Brain microvascular endothelial cell (primary cell): ENCODE results near the gene AK9.
"Not testable (repeated sequence)": the region's sequence is repeated elsewhere in the genome, so short reads cannot be mapped to it uniquely, and the experiment has no call there.

Experiments used
- DNase-seq: peaks from one replicate; pipeline ENCODE4 v3.0.0-alpha.2; 2020
- H3K27ac ChIP-seq: fragments of 250-450 bp; sonication (Bioruptor Pico); 2 replicates; pipeline ENCODE4 v1.5.1; 2020; ENCODE audit warnings: mild to moderate bottlenecking, moderate library complexity
- H3K27me3 ChIP-seq: fragments of 250-450 bp; sonication (Bioruptor Pico); replicated peaks from 2 replicates; pipeline ENCODE4 v1.5.1; 2020; ENCODE audit warnings: mild to moderate bottlenecking
- H3K36me3 ChIP-seq: fragments of 250-450 bp; sonication (Bioruptor Pico); replicated peaks from 2 replicates; pipeline ENCODE4 v1.5.1; 2020; ENCODE audit warnings: mild to moderate bottlenecking
- H3K4me3 ChIP-seq: 2 replicates; pipeline ENCODE4 v1.5.1; 2011; ENCODE audit warnings: low read depth, mild to moderate bottlenecking, control low read depth, low read length, moderate library complexity
- in situ Hi-C: cut with HindIII; loops from 2 replicates; pipeline ENCODE4 v1.10.0; 2017; ENCODE audit warnings: low sequenced_read_pairs, low pct_ligation_motif_present
- TF ChIP-seq, protein P1 (sequence below): IDR thresholded peaks from 2 replicates; pipeline ENCODE4 v1.5.1; 2011; ENCODE audit warnings: low read depth, mild to moderate bottlenecking, moderate library complexity, low read length, control low read depth, inconsistent platforms; ENCODE audit errors: missing control alignments

Gene AK9

GRCh38 chr6:109579361-109579760 is 111.6 kb downstream of the AK9 start:
- H3K27me3 ChIP-seq = no peaks in the 10 kb centered on the region
- no peak for DNase-seq
- H3K4me3 ChIP-seq = no peak overlapping the region
- no peak overlapping the region for H3K27ac ChIP-seq
- H3K36me3 ChIP-seq = no peaks in the 10 kb centered on the region
- in situ Hi-C loops = no loop called here
- TF ChIP-seq, protein P1, sequence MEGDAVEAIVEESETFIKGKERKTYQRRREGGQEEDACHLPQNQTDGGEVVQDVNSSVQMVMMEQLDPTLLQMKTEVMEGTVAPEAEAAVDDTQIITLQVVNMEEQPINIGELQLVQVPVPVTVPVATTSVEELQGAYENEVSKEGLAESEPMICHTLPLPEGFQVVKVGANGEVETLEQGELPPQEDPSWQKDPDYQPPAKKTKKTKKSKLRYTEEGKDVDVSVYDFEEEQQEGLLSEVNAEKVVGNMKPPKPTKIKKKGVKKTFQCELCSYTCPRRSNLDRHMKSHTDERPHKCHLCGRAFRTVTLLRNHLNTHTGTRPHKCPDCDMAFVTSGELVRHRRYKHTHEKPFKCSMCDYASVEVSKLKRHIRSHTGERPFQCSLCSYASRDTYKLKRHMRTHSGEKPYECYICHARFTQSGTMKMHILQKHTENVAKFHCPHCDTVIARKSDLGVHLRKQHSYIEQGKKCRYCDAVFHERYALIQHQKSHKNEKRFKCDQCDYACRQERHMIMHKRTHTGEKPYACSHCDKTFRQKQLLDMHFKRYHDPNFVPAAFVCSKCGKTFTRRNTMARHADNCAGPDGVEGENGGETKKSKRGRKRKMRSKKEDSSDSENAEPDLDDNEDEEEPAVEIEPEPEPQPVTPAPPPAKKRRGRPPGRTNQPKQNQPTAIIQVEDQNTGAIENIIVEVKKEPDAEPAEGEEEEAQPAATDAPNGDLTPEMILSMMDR = no peak

DNA sequence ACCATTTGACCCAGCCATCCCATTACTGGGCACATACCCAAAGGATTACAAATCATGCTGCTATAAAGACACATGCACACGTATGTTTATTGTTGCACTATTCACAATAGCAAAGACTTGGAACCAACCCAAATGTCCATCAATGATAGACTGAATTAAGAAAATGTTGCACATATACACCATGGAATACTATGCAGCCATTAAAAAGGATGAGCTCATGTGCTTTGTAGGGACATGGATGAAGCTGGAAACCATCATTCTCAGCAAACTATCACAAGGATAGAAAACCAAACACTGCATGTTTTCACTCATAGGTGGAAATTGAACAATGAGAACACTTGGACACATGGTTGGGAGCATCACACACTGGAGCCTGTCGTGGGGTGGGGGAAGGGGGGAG is 121.1 kb downstream of the AK9 start:
- H3K36me3 ChIP-seq, in situ Hi-C loops: not testable (repeated sequence)

DNA sequence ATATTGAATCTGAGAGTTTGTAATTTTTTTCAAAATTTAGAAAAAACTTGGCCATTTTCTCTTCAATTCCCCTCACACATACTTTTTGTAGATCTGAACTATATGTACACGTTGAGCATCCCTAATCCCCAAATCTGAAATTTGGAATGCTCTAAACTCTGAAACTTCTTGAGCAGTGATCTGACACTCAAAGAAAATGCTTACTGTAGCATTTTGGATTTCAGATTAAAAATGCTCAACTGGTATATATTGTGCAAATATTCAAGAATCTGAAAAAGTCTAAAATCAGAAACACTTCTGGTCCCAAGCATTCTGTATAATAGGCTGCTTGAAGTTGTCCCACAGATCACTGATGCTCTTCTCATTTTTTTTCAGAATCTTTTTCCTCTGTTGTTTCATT is 129.2 kb downstream of the AK9 start:
- no peaks in the 10 kb centered on the region for H3K36me3 ChIP-seq
- no peak for DNase-seq
- H3K27me3 ChIP-seq = no peaks in the 10 kb centered on the region
- no peak overlapping the region for H3K27ac ChIP-seq
- TF ChIP-seq, protein P1 = no peak
- no peak overlapping the region for H3K4me3 ChIP-seq
- in situ Hi-C loops = no loop called here

More for the DNA sequence above, 121.1 kb downstream of the AK9 start:
- not testable (repeated sequence) for H3K27ac ChIP-seq, H3K27me3 ChIP-seq, H3K4me3 ChIP-seq, DNase-seq

DNA sequence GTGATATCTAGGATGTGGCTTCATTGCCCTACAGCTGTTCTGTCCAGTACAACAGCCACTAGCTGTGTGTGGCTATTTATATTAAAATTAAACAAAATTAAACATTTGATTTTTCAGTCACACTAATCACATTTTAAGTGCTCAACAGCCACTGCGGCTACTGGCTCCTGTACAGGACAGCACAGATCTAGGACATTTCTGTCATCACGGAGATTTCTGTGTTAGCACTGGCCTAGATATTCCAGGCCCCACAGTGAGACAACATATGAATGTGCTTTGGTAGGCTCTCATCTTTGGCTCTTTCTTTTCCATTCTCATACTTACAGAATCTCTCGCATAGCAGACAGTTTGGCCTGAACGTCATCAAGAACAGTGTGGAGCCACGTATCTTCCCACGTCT is 159.6 kb downstream of the AK9 start:
- H3K4me3 ChIP-seq = no peak overlapping the region
- TF ChIP-seq, protein P1 = no peak
- no peaks in the 10 kb centered on the region for H3K27me3 ChIP-seq
- no peaks in the 10 kb centered on the region for H3K36me3 ChIP-seq
- no peak overlapping the region for H3K27ac ChIP-seq
- in situ Hi-C loops = no loop called here
- no peak for DNase-seq

DNA sequence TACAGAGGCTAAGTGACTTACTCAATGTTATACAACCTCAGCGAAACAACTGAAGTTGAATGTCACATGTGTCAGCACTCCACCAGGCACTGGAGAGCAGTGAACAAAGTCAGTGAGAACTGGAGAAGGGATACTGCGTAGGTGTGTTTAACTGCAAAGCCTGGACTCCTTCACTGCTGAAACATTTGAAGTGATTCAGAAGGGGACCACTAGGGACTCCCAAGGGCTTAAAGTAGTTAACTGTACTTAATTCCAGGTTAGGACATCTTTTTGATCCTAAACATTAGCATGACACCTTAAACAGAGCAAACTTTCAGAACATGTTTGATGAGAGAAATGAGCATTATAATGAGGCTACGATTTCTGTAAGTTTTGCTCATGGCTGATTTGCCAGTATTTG is 163.0 kb downstream of the AK9 start:
- H3K27ac ChIP-seq = no peak overlapping the region
- TF ChIP-seq, protein P1 = peak; percentile 58
- in situ Hi-C loops = no loop called here

GRCh38 chr6:109526905-109527628 is 163.9 kb downstream of the AK9 start:
- Histone ChIP-seq H3K36me3 (no peaks in the 10 kb centered on the region), H3K27ac (no peak overlapping the region), H3K4me3 (no peak overlapping the region), H3K27me3 (no peaks in the 10 kb centered on the region)
- peak; percentile 74 for DNase-seq
- TF ChIP-seq, protein P1 = peak; percentile 71
- in situ Hi-C loops = no loop called here

More for the DNA sequence above, 163.0 kb downstream of the AK9 start:
- no peaks in the 10 kb centered on the region for H3K27me3 ChIP-seq
- no peak overlapping the region for H3K4me3 ChIP-seq
- no peak for DNase-seq
- no peaks in the 10 kb centered on the region for H3K36me3 ChIP-seq
